Parathyroid adenoma (tissue), 2 donors: ENCODE results near the gene MYO1B.

Experiments used
- H2AFZ ChIP-seq: fragments of 300-600 bp; sonication (generic); one replicate; pipeline ENCODE4 v1.7.0; 2017; ENCODE audit warnings: antibody characterized with exemption, mild to moderate bottlenecking
- H3K27ac ChIP-seq: fragments of 300-600 bp; sonication (generic); one replicate; pipeline ENCODE4 v1.7.0; 2017
- H3K27me3 ChIP-seq: fragments of 300-600 bp; sonication (generic); one replicate; pipeline ENCODE4 v1.7.0; 2017; ENCODE audit warnings: low read length; ENCODE audit not compliant: control insufficient read depth, insufficient read depth
- H3K36me3 ChIP-seq: fragments of 300-600 bp; sonication (generic); one replicate; pipeline ENCODE4 v1.7.0; 2017; ENCODE audit warnings: low read length; ENCODE audit not compliant: control insufficient read depth, insufficient read depth
- H3K4me1 ChIP-seq: fragments of 300-600 bp; sonication (generic); one replicate; pipeline ENCODE4 v1.7.0; 2017; ENCODE audit warnings: control low read depth
- H3K4me2 ChIP-seq: fragments of 300-600 bp; sonication (generic); one replicate; pipeline ENCODE4 v1.7.0; 2017; ENCODE audit warnings: low read length
- H3K4me3 ChIP-seq: fragments of 300-600 bp; sonication (generic); one replicate; pipeline ENCODE4 v1.7.0; 2017; ENCODE audit warnings: low read depth, low read length
- H3K79me2 ChIP-seq: fragments of 300-600 bp; sonication (generic); one replicate; pipeline ENCODE4 v1.7.0; 2017; ENCODE audit warnings: control low read depth
- H3K9ac ChIP-seq: fragments of 300-600 bp; sonication (generic); one replicate; pipeline ENCODE4 v1.7.0; 2017; ENCODE audit warnings: mild to moderate bottlenecking
- H3K9me3 ChIP-seq: fragments of 300-600 bp; sonication (generic); one replicate; pipeline ENCODE4 v1.7.0; 2017; ENCODE audit warnings: low read length; ENCODE audit not compliant: control insufficient read depth
- CTCF ChIP-seq: fragments of 300-600 bp; sonication (generic); IDR thresholded peaks from one replicate; pipeline ENCODE4 v1.7.0; 2017; ENCODE audit warnings: antibody characterized with exemption, mild to moderate bottlenecking
- donor health status: primary hyperparathyroidism.

The MYO1B gene

GRCh38 chr2:191430476-191430875 lies 185.3 kb downstream of the MYO1B start:
- H3K79me2 ChIP-seq = no peaks in the 10 kb centered on the region
- no peak overlapping the region for H3K4me3 ChIP-seq
- H3K36me3 ChIP-seq = no peaks in the 10 kb centered on the region
- H3K9me3 ChIP-seq = no peaks in the 10 kb centered on the region
- no peaks in the 10 kb centered on the region for H3K4me1 ChIP-seq
- H3K4me2 ChIP-seq = no peak overlapping the region
- no peak overlapping the region for H3K27ac ChIP-seq
- no peak for TF ChIP-seq CTCF
- no peak overlapping the region for H2AFZ ChIP-seq
- no peak overlapping the region for H3K9ac ChIP-seq
- H3K27me3 ChIP-seq = no peaks in the 10 kb centered on the region

DNA sequence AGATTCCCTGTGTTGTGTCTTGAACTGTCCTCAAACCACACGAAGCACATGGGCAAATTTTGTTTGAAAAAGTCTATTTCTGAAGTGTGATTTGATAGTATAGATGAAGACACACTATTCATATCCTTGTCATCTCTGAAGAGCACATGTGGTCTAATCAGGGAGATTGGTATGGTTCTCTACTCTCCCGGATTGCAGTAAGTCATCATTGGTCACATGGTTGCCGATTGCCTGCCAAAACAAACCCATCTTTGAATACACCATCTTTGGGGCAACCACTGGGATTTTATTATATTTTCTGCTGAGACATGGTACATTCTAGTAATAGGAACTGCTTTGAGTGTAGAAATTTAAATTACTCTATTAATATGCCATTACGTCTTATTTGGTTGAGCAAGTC lies 186.9 kb downstream of the MYO1B start:
- Histone ChIP-seq H3K27ac (no peak overlapping the region), H3K9me3 (no peaks in the 10 kb centered on the region), H3K79me2 (no peaks in the 10 kb centered on the region), H3K4me2 (no peak overlapping the region), H3K36me3 (no peaks in the 10 kb centered on the region), H3K27me3 (no peaks in the 10 kb centered on the region), H2AFZ (no peak overlapping the region), H3K4me1 (no peaks in the 10 kb centered on the region), H3K4me3 (no peak overlapping the region), H3K9ac (no peak overlapping the region)
- no peak for TF ChIP-seq CTCF

- H3K4me1 ChIP-seq = no peaks in the 10 kb centered on the region
- no peak for TF ChIP-seq CTCF
Measured at GRCh38 chr2:191434072-191434471, 188.9 kb downstream of the MYO1B start.

DNA sequence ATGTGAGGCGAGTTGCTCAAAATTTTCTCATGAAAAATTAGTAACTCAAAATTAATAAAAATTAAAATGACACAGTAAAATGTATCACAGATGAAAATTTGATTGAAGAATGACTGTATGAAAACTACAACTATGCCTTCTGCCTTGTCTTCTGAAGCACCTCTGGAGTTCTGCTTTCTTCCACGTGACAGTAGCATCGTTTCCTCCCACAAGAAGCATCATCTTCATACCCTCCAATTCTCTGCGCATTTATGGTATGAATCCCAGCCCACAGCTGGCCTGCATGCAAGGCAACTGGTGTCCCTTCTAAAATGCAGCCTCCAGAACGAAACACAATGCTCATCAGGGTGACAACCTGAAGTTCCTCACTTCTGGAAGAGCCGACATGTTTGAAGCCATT lies 189.9 kb downstream of the MYO1B start:
- Histone ChIP-seq H3K9me3 (no peaks in the 10 kb centered on the region), H3K36me3 (no peaks in the 10 kb centered on the region), H3K27me3 (no peaks in the 10 kb centered on the region), H3K27ac (no peak overlapping the region), H3K4me1 (no peaks in the 10 kb centered on the region), H2AFZ (no peak overlapping the region), H3K4me2 (no peak overlapping the region), H3K9ac (no peak overlapping the region), H3K79me2 (no peaks in the 10 kb centered on the region), H3K4me3 (no peak overlapping the region)
- no peak for TF ChIP-seq CTCF

More at GRCh38 chr2:191434072-191434471, 188.9 kb downstream of the MYO1B start:
- no peak overlapping the region for H2AFZ ChIP-seq
- H3K4me3 ChIP-seq = no peak overlapping the region
- H3K4me2 ChIP-seq = no peak overlapping the region
- no peaks in the 10 kb centered on the region for H3K27me3 ChIP-seq
- no peaks in the 10 kb centered on the region for H3K9me3 ChIP-seq
- H3K27ac ChIP-seq = no peak overlapping the region
- H3K9ac ChIP-seq = no peak overlapping the region
- H3K36me3 ChIP-seq = no peaks in the 10 kb centered on the region
- H3K79me2 ChIP-seq = no peaks in the 10 kb centered on the region

GRCh38 chr2:191436368-191437055 lies 191.3 kb downstream of the MYO1B start:
- no peak for TF ChIP-seq CTCF

More at GRCh38 chr2:191436368-191437055, 191.3 kb downstream of the MYO1B start:
- no peak overlapping the region for H2AFZ ChIP-seq
- no peaks in the 10 kb centered on the region for H3K9me3 ChIP-seq
- H3K79me2 ChIP-seq = no peaks in the 10 kb centered on the region
- H3K36me3 ChIP-seq = no peaks in the 10 kb centered on the region
- no peak overlapping the region for H3K9ac ChIP-seq
- H3K4me3 ChIP-seq = no peak overlapping the region
- H3K4me2 ChIP-seq = no peak overlapping the region
- H3K27me3 ChIP-seq = no peaks in the 10 kb centered on the region
- H3K27ac ChIP-seq = no peak overlapping the region
- H3K4me1 ChIP-seq = no peaks in the 10 kb centered on the region
